ENCODE results near the gene HPN.
A peak's percentile ranks its signal among the peaks of the same experiment; 100 is the strongest.

HPN gene

DNA sequence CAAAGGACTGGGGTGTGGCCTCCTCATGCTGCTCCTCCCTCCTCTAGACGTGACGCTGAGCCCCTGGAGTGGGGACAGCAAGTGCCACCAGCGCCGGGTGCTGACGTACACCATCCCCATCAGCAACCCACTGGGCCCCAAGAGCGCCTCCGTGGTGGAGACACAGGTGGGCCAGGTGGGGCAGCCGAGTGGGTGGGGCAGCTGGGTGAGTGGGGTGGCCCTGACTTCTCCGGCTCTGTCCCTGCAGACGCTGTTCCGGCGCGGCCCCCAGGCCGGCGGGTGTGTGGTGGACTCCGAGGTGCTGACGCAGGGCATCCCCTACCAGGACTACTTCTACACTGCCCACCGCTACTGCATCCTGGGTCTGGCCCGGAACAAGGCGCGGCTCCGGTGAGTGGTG lies 22.4 kb upstream of the HPN start:
- Histone ChIP-seq H2BK120ac (ENCODE audit: low read depth, low read length) (no peak overlapping the region), H2AFZ (ENCODE audit: low read length) (no peak overlapping the region), H3K4me3 (ENCODE audit: low read length in 2 of 2) (no peak overlapping the region), H3K18ac (ENCODE audit: low read length) (no peak overlapping the region), H3K9ac (ENCODE audit: low read depth, low read length, poor library complexity) (peak overlapping the region; percentile 7), H3K14ac (ENCODE audit: low read length) (no peak overlapping the region), H4K91ac (ENCODE audit: low read depth, low read length, poor library complexity) (no peak overlapping the region), H3K27ac (replicated peaks; ENCODE audit: low read length) (no peak overlapping the region), H3K36me3 (replicated peaks in 1 of 2; ENCODE audit: control insufficient read depth in 2 of 2, insufficient read depth in 2 of 2, low read length in 2 of 2) (peaks cover 70 to 96% of the 10 kb centered on the region in 2 donors), H3K79me1 (ENCODE audit: low read depth, low read length) (peaks cover 2% of the 10 kb centered on the region), H3K4me1 (ENCODE audit: control insufficient read depth in 2 of 2, insufficient read depth in 1 of 2, low read depth in 1 of 2, low read length in 2 of 2) (no peaks in the 10 kb centered on the region), H3K23ac (ENCODE audit: low read depth, low read length, poor library complexity) (peak overlapping the region; percentile 55), H4K8ac (ENCODE audit: low read depth, low read length) (peak overlapping the region; percentile 86), H2BK5ac (ENCODE audit: low read length) (peak overlapping the region; percentile 14), H2BK12ac (ENCODE audit: low read length) (no peak overlapping the region), H3K27me3 (ENCODE audit: control insufficient read depth in 3 of 3, insufficient read depth in 3 of 3, low read depth in 1 of 3, low read length in 3 of 3) (no peaks in the 10 kb centered on the region), H3K4ac (ENCODE audit: low read length) (no peak overlapping the region), H2BK15ac (ENCODE audit: low read length) (no peak overlapping the region), H3K4me2 (ENCODE audit: insufficient read depth, low read length, poor library complexity, severe bottlenecking) (no peak overlapping the region), H2AK5ac (ENCODE audit: low read depth, low read length) (no peak overlapping the region), H3K9me3 (replicated peaks in 1 of 2; ENCODE audit: control insufficient read depth in 2 of 2, insufficient read depth in 1 of 2, low read depth in 1 of 2, low read length in 2 of 2) (no peaks in the 10 kb centered on the region)
- DNase-seq (ENCODE audit: low spot score), result no peak
- WGBS, 2 donors (ENCODE audit: extremely low coverage in 2 of 2, insufficient read length in 2 of 2, insufficient replicate concordance in 1 of 2), result no CpG with 5 or more reads among the region's 22 CpGs

DNA sequence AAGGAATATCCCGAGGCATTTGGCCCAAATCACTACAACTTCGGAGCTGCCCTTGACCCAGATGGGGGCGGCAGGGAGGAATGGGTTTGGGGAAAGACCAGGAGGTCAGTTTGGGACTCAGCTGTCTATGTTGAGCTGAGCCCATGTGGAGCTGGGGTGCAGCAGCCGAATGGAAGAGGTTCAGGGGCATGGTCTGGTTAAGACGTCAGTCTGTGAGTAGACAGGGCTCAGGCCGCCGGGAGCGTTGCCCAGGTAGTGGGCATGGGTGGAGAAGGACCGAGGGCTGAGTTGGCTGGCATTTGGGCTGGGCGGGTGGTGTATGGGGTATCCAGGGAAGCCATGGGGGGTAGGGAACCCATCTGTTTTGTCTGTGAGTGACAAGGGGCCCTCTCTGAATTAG lies 20.5 kb upstream of the HPN start:
- peaks cover 61 to 96% of the 10 kb centered on the region in 2 donors for H3K36me3 ChIP-seq (replicated peaks in 1 of 2; ENCODE audit: control insufficient read depth in 2 of 2, insufficient read depth in 2 of 2, low read length in 2 of 2)
- no CpG with 5 or more reads among the region's 10 CpGs for WGBS, 2 donors (ENCODE audit: extremely low coverage in 2 of 2, insufficient read length in 2 of 2, insufficient replicate concordance in 1 of 2)

DNA sequence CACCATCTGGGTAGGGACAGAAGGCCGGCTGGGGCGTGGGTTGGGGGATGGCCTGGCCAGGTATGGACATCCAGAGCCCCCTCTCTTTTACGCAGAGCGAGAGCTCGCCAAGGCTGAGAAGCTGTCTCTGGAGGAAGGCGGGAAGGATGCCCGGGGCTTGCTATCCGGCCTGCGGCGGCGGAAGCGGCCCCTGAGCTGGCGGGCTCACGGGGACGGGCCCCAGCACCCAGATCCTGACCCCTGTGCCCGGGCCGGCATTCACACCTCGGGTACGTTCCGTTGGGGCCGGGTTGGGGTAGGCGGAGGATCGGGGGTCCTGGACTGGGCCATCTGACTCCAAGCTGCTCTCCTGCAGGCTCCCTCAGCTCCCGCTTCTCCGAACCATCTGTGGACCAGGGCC lies 19.9 kb upstream of the HPN start:
- Histone ChIP-seq H3K4me3 (ENCODE audit: low read length in 2 of 2) (no peak overlapping the region), H2BK120ac (ENCODE audit: low read depth, low read length) (no peak overlapping the region), H3K9me3 (replicated peaks in 1 of 2; ENCODE audit: control insufficient read depth in 2 of 2, insufficient read depth in 1 of 2, low read depth in 1 of 2, low read length in 2 of 2) (no peaks in the 10 kb centered on the region), H3K79me1 (ENCODE audit: low read depth, low read length) (peaks cover 4% of the 10 kb centered on the region), H3K36me3 (replicated peaks in 1 of 2; ENCODE audit: control insufficient read depth in 2 of 2, insufficient read depth in 2 of 2, low read length in 2 of 2) (peaks cover 65 to 98% of the 10 kb centered on the region in 2 donors), H3K23ac (ENCODE audit: low read depth, low read length, poor library complexity) (no peak overlapping the region), H3K4me1 (ENCODE audit: control insufficient read depth in 2 of 2, insufficient read depth in 1 of 2, low read depth in 1 of 2, low read length in 2 of 2) (no peaks in the 10 kb centered on the region), H3K4ac (ENCODE audit: low read length) (no peak overlapping the region), H2BK12ac (ENCODE audit: low read length) (no peak overlapping the region), H2BK15ac (ENCODE audit: low read length) (no peak overlapping the region), H3K4me2 (ENCODE audit: insufficient read depth, low read length, poor library complexity, severe bottlenecking) (no peak overlapping the region), H4K91ac (ENCODE audit: low read depth, low read length, poor library complexity) (no peak overlapping the region), H3K14ac (ENCODE audit: low read length) (no peak overlapping the region), H3K18ac (ENCODE audit: low read length) (no peak overlapping the region), H2AFZ (ENCODE audit: low read length) (no peak overlapping the region), H3K27me3 (ENCODE audit: control insufficient read depth in 3 of 3, insufficient read depth in 3 of 3, low read depth in 1 of 3, low read length in 3 of 3) (no peaks in the 10 kb centered on the region), H3K27ac (replicated peaks; ENCODE audit: low read length) (no peak overlapping the region), H4K8ac (ENCODE audit: low read depth, low read length) (no peak overlapping the region), H3K9ac (ENCODE audit: low read depth, low read length, poor library complexity) (no peak overlapping the region), H2BK5ac (ENCODE audit: low read length) (no peak overlapping the region), H2AK5ac (ENCODE audit: low read depth, low read length) (no peak overlapping the region)
- WGBS, 2 donors (ENCODE audit: extremely low coverage in 2 of 2, insufficient read length in 2 of 2, insufficient replicate concordance in 1 of 2), result no CpG with 5 or more reads among the region's 25 CpGs
- no peak for DNase-seq (ENCODE audit: low spot score)

More for the DNA sequence above, 20.5 kb upstream of the HPN start:
- H2BK15ac ChIP-seq (ENCODE audit: low read length), result no peak overlapping the region
- no peaks in the 10 kb centered on the region for H3K9me3 ChIP-seq (replicated peaks in 1 of 2; ENCODE audit: control insufficient read depth in 2 of 2, insufficient read depth in 1 of 2, low read depth in 1 of 2, low read length in 2 of 2)
- no peak overlapping the region for H4K8ac ChIP-seq (ENCODE audit: low read depth, low read length)
- H2BK120ac ChIP-seq (ENCODE audit: low read depth, low read length), result no peak overlapping the region
- H3K18ac ChIP-seq (ENCODE audit: low read length), result no peak overlapping the region
- no peak for DNase-seq (ENCODE audit: low spot score)
- H3K4me3 ChIP-seq (ENCODE audit: low read length in 2 of 2), result peak overlapping the region in 1 of 2 donors; percentile 21
- H3K4ac ChIP-seq (ENCODE audit: low read length), result no peak overlapping the region
- no peak overlapping the region for H2AFZ ChIP-seq (ENCODE audit: low read length)
- no peak overlapping the region for H2BK5ac ChIP-seq (ENCODE audit: low read length)
- no peaks in the 10 kb centered on the region for H3K27me3 ChIP-seq (ENCODE audit: control insufficient read depth in 3 of 3, insufficient read depth in 3 of 3, low read depth in 1 of 3, low read length in 3 of 3)
- H3K4me1 ChIP-seq (ENCODE audit: control insufficient read depth in 2 of 2, insufficient read depth in 1 of 2, low read depth in 1 of 2, low read length in 2 of 2), result no peaks in the 10 kb centered on the region
- H3K14ac ChIP-seq (ENCODE audit: low read length), result no peak overlapping the region
- no peak overlapping the region for H3K9ac ChIP-seq (ENCODE audit: low read depth, low read length, poor library complexity)
- H4K91ac ChIP-seq (ENCODE audit: low read depth, low read length, poor library complexity), result no peak overlapping the region
- no peak overlapping the region for H3K23ac ChIP-seq (ENCODE audit: low read depth, low read length, poor library complexity)
- no peak overlapping the region for H2BK12ac ChIP-seq (ENCODE audit: low read length)
- H3K79me1 ChIP-seq (ENCODE audit: low read depth, low read length), result peaks cover 2% of the 10 kb centered on the region
- H3K27ac ChIP-seq (replicated peaks; ENCODE audit: low read length), result no peak overlapping the region
- H3K4me2 ChIP-seq (ENCODE audit: insufficient read depth, low read length, poor library complexity, severe bottlenecking), result no peak overlapping the region
- no peak overlapping the region for H2AK5ac ChIP-seq (ENCODE audit: low read depth, low read length)

DNA sequence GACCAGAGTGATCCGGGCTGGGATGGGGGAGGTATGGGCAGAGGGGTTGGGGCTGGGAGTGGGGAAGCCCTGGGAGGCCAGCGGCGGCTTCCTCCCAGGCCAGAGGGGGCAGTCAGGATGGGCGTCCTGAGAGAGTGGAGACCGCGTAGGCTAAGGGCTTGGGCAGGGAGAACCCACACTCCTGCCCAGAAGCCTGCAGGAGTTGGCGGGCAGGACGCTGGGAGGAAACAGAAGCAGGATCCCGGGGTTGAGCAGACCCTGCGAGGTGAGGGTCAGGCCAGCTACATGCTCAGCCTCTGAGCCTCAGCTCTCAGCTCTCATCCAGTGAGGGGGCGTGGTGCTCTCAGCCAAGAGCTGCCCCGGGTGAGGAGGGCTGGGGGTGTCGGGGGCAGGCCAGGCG lies 19.1 kb upstream of the HPN start:
- H2BK5ac ChIP-seq (ENCODE audit: low read length), result no peak overlapping the region
- H3K9ac ChIP-seq (ENCODE audit: low read depth, low read length, poor library complexity), result no peak overlapping the region
- DNase-seq (ENCODE audit: low spot score), result no peak
- peaks cover 68 to 98% of the 10 kb centered on the region in 2 donors for H3K36me3 ChIP-seq (replicated peaks in 1 of 2; ENCODE audit: control insufficient read depth in 2 of 2, insufficient read depth in 2 of 2, low read length in 2 of 2)
- no peaks in the 10 kb centered on the region for H3K4me1 ChIP-seq (ENCODE audit: control insufficient read depth in 2 of 2, insufficient read depth in 1 of 2, low read depth in 1 of 2, low read length in 2 of 2)
- no peak overlapping the region for H3K18ac ChIP-seq (ENCODE audit: low read length)
- no peak overlapping the region for H2BK15ac ChIP-seq (ENCODE audit: low read length)
- no peak overlapping the region for H3K4ac ChIP-seq (ENCODE audit: low read length)
- no peak overlapping the region for H3K27ac ChIP-seq (replicated peaks; ENCODE audit: low read length)
- no peak overlapping the region for H4K8ac ChIP-seq (ENCODE audit: low read depth, low read length)
- H3K4me3 ChIP-seq (ENCODE audit: low read length in 2 of 2), result no peak overlapping the region
- no peak overlapping the region for H2BK120ac ChIP-seq (ENCODE audit: low read depth, low read length)
- no peaks in the 10 kb centered on the region for H3K27me3 ChIP-seq (ENCODE audit: control insufficient read depth in 3 of 3, insufficient read depth in 3 of 3, low read depth in 1 of 3, low read length in 3 of 3)
- no peaks in the 10 kb centered on the region for H3K9me3 ChIP-seq (replicated peaks in 1 of 2; ENCODE audit: control insufficient read depth in 2 of 2, insufficient read depth in 1 of 2, low read depth in 1 of 2, low read length in 2 of 2)
- H2BK12ac ChIP-seq (ENCODE audit: low read length), result no peak overlapping the region
- H3K79me1 ChIP-seq (ENCODE audit: low read depth, low read length), result peaks cover 4% of the 10 kb centered on the region
- H2AFZ ChIP-seq (ENCODE audit: low read length), result no peak overlapping the region
- H3K4me2 ChIP-seq (ENCODE audit: insufficient read depth, low read length, poor library complexity, severe bottlenecking), result no peak overlapping the region
- H4K91ac ChIP-seq (ENCODE audit: low read depth, low read length, poor library complexity), result no peak overlapping the region
- H3K23ac ChIP-seq (ENCODE audit: low read depth, low read length, poor library complexity), result no peak overlapping the region
- no peak overlapping the region for H2AK5ac ChIP-seq (ENCODE audit: low read depth, low read length)
- WGBS, 2 donors (ENCODE audit: extremely low coverage in 2 of 2, insufficient read length in 2 of 2, insufficient replicate concordance in 1 of 2), result no CpG with 5 or more reads among the region's 14 CpGs
- no peak overlapping the region for H3K14ac ChIP-seq (ENCODE audit: low read length)
